Urothelium cell line (cell line): ENCODE results near the gene UGGT1.

Source experiments
- DNase-seq: peaks from one replicate; pipeline ENCODE4 v3.0.0; 2011; ENCODE audit warnings: low spot score, mixed read lengths
- FAIRE-seq: peaks from 2 replicates; lab custom pipeline; 2011; peaks lifted over from hg19 to GRCh38; lab: Jason Lieb, UNC

UGGT1 gene

GRCh38 chr2:128103407-128103806 is 12.4 kb downstream of the UGGT1 start:
- DNase-seq (no peak), FAIRE-seq (no peak)

GRCh38 chr2:128105072-128105471 is 14.1 kb downstream of the UGGT1 start:
- no peak for FAIRE-seq
- no peak for DNase-seq

GRCh38 chr2:128108166-128108565 is 17.2 kb downstream of the UGGT1 start:
- no peak for FAIRE-seq
- no peak for DNase-seq

- DNase-seq = no peak
- no peak for FAIRE-seq
Measured at GRCh38 chr2:128109243-128109642, 18.2 kb downstream of the UGGT1 start.

DNA sequence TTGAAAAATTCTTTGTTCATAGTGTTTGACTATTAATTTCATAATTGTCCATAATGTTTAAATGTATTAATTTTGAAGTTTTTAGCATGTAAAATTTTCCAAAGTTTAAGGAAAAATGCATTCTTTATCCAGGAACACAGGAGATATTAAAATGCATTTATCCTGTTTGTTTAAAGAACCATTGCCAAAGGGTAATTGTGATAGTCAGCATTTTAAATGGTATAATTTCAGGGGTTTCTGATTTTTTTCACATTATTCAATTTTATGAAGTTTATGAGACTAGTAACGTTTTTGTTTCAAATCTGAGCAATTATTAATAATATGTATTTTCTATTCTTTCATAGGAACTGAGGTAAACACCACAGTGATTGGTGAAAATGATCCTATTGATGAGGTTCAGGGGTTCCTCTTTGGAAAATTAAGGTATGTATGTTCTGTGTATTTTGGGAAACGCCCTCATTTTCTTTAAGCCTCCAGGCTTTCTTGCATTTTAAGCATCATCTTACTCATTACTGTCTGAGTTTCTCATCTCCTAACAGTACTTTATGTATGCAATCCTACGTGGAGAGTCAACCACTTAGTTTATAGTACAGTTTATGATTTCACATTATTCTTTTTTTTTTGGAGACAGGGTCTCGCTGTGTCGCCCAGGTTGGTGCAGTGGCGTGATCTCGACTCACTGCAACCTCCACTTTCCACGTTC is 25.1 kb downstream of the UGGT1 start:
- FAIRE-seq (no peak), DNase-seq (no peak)

- no peak for DNase-seq
- no peak for FAIRE-seq
Measured at GRCh38 chr2:128134573-128134972, 43.6 kb downstream of the UGGT1 start.

- no peak for DNase-seq
- no peak for FAIRE-seq
Measured at GRCh38 chr2:128137094-128137616, 46.2 kb downstream of the UGGT1 start.

DNA sequence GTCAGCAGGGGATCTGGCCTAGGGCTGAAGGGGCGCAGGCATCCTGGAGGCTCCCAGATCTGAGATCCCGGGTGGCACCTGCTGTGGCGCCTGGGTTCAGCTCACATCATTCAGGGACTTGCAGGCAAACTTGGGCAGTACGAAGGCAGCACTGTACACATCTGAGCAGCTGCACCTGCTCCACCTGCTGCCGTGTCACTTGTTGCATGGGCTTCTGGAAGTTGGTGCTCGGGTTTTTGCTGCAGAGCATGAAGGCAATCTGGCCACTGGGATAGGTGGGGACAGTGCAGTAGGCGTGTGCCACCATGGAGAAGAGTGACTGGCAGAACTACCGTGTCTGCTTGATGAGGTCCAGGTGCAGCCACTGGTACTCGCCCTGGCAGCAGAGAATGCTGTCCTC is 48.6 kb downstream of the UGGT1 start:
- no peak for FAIRE-seq
- no peak for DNase-seq

GRCh38 chr2:128145651-128146050 is 54.7 kb downstream of the UGGT1 start:
- FAIRE-seq (no peak), DNase-seq (no peak)

- no peak for FAIRE-seq
Measured at GRCh38 chr2:128153786-128154185, 62.8 kb downstream of the UGGT1 start.

DNA sequence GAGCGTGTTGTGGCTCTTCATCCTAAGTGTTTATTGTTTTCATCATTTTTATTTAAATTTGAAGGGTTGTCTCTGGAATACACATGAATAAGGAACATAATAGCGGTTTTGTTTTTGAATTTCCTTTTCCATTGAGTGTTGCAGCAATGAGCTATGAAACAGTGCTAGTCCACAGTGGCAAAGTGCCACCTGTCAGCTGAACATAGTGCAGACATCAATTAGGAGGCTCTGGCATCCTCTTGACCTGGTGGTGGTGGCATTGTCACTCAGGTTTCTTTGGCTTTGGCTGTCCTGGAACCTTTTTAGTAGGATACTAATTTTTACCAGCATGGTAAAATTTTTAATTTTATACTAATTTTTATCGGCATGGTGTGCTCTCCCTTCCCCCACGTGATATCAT is 63.2 kb downstream of the UGGT1 start:
- DNase-seq = no peak
- FAIRE-seq = no peak

More at GRCh38 chr2:128153786-128154185, 62.8 kb downstream of the UGGT1 start:
- DNase-seq = no peak

GRCh38 chr2:128155970-128156369 is 65.0 kb downstream of the UGGT1 start:
- FAIRE-seq = no peak
- no peak for DNase-seq

GRCh38 chr2:128156812-128157211 is 65.8 kb downstream of the UGGT1 start:
- DNase-seq = no peak
- FAIRE-seq = no peak

- DNase-seq (no peak), FAIRE-seq (no peak)
Measured at GRCh38 chr2:128157644-128158043, 66.6 kb downstream of the UGGT1 start.

GRCh38 chr2:128158176-128158575 is 67.2 kb downstream of the UGGT1 start:
- DNase-seq (no peak), FAIRE-seq (no peak)

DNA sequence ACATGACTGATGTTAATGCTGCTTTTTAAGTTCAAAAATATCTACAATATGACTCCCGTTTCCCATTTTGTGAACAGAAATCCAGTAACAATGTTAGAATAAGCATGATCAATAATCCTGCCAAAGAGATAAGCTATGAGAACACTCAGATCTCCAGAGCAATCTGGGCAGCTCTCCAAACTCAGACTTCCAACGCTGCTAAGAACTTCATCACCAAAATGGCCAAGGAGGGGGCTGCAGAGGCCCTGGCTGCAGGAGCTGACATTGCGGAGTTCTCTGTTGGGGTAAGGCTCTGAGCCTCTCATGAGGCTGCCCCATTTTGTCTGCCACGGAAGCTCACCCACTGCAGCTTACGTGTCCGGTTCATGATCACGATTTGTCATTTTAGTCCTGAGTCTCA is 68.4 kb downstream of the UGGT1 start:
- no peak for DNase-seq
- no peak for FAIRE-seq

DNA sequence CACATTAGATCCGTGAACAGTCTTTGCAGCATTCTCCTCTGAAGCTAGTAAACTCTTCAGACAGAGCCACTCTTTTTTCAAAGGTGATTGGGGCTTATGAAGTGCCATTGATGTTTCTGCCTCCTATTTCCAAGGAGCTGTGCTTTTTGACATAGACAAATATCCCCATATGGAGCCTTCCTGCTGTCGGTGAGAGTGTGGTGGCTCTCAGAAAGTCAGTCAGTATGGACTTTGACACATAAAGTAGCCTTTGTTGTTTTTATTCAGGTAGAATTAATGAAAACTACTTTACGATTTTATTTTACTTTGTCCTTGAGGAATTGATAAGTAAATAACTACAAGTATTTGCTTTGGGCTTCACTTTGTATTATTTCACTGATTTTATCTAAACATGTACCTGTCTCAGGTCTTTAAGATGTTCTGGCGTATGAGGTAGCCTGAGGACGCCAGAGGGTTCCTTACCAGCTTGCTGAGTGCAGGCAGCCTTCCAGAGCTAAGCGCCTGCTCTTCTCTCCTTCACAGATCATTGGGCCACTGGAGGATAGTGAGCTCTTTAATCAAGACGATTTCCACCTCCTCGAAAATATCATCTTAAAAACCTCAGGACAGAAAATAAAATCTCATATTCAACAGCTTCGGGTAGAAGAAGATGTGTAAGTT is 69.7 kb downstream of the UGGT1 start:
- no peak for DNase-seq
- no peak for FAIRE-seq

DNA sequence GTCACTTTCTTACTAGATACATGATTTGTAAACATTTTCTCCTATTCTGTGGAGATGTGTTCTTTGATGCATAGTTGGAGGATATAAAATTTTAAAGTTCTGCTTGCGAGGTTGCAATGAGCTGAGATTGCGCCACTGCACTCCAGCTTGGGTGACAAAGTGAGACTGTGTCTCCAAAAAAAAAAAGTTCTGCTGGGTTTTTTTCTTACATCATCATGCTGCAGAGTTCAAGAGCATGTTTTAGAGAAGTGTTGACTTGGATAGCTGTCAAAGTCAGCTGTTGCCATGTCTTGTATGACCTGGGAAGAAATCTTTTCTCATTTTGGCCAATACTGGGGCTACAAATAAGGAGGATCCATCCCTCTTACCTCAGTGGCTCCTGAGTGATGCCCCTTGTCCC is 71.3 kb downstream of the UGGT1 start:
- FAIRE-seq (no peak), DNase-seq (no peak)

DNA sequence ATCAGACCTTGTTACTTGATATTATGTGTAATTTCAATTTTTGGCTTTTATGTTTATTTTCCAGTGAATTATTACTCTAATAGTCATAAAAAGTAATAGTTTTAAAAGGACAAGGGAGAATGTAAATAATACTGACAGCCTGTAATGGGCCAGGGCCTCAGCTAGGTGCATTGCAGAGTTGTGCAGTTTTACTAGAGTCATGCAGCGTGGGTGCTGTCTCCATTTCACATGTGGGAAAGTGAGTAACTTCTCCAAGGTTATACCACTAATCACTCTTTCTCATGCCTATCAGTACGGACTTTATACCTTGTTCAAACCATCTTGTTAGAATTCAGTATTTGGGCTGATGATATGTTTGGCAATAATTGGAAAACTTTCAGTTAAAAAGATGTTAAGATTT is 73.3 kb downstream of the UGGT1 start:
- FAIRE-seq = no peak

GRCh38 chr2:128166746-128167353 is 75.8 kb downstream of the UGGT1 start:
- no peak for DNase-seq
- no peak for FAIRE-seq

More for the DNA sequence above, 73.3 kb downstream of the UGGT1 start:
- DNase-seq = no peak

DNA sequence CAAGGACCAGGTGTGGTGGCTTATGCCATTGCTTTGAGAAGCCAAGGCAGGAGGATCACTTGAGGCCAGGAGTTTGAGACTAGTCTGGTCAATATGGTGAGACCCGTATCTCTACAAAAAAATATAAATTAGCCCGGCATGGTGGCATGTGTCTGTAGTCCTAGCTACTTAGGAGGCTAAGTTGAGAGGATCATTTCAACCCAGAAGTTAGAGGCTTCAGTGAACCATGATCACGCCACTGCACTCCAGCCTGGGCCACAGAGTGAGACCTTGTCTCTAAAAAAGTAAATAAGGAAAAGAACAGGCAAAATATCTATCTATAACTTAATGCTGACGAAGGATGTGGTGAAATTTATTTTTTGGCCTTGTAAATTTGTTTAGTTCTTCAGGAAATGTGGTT is 78.1 kb downstream of the UGGT1 start:
- DNase-seq (no peak), FAIRE-seq (no peak)

DNA sequence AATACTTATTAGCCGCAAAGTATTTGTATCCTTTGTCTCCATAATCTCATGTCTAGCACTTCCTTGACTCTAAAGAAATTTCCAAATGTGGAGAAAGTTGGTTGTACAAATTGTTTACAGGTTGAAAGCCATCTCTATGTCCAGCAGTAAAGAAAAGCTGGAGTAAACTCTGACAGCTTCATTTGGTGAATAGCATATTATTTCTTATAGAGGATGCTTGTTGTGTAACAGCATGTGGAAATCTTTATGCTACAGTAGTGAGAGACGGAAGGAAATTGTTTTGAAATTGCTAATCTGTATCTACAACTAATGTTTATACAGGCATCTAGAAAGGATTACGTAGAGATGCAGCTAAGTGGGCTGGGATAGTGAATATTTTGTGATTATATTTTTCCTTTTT is 78.5 kb downstream of the UGGT1 start:
- DNase-seq (no peak), FAIRE-seq (no peak)
